GM12872 (cell line): ENCODE results near the gene UGP2.

Source experiments
- TF ChIP-seq, protein P1 (sequence below): IDR thresholded peaks from 3 replicates; pipeline ENCODE4 v1.5.1; 2011; ENCODE audit warnings: low read depth, mild to moderate bottlenecking, low read length, moderate library complexity; ENCODE audit not compliant: insufficient read depth

UGP2 gene

DNA sequence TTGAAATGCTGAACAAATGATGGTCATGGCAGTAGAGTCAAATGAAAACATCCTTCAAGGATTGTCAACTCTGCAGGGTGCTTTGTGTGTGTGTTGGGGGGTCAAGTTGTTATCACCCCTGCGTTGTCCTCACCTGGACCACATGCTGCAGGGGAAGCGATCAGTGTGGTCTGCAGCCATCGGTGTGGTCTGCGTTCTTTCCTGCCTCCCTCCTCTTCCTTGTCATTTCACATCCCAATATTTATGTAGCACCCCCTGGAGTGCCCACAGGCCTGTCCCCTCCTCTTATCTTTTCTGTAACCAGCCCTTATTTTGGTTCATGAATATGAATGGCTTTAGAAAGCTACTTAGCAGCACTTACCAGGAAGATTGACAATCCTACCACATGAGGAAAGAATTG, 38.9 kb downstream of the UGP2 start:
- TF ChIP-seq, protein P1, sequence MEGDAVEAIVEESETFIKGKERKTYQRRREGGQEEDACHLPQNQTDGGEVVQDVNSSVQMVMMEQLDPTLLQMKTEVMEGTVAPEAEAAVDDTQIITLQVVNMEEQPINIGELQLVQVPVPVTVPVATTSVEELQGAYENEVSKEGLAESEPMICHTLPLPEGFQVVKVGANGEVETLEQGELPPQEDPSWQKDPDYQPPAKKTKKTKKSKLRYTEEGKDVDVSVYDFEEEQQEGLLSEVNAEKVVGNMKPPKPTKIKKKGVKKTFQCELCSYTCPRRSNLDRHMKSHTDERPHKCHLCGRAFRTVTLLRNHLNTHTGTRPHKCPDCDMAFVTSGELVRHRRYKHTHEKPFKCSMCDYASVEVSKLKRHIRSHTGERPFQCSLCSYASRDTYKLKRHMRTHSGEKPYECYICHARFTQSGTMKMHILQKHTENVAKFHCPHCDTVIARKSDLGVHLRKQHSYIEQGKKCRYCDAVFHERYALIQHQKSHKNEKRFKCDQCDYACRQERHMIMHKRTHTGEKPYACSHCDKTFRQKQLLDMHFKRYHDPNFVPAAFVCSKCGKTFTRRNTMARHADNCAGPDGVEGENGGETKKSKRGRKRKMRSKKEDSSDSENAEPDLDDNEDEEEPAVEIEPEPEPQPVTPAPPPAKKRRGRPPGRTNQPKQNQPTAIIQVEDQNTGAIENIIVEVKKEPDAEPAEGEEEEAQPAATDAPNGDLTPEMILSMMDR, result no peak

DNA sequence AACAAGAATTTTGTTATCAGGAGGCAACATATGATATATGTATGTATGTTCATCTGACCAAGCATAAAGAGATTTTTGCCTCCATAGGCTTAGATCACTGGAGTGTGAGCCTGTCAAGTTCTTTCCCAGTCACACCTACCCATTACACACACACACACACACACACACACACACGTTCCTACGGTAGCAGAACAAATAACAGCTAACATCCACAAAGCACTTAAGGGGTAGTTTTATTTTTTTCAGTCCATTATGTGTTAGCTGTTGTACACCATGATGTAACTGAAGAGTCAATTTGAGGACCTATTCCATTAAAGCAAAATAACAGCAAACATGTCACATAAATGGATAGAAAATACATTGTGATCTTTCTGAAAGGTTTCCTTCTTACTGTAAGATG, 39.5 kb downstream of the UGP2 start:
- TF ChIP-seq, protein P1, result no peak

DNA sequence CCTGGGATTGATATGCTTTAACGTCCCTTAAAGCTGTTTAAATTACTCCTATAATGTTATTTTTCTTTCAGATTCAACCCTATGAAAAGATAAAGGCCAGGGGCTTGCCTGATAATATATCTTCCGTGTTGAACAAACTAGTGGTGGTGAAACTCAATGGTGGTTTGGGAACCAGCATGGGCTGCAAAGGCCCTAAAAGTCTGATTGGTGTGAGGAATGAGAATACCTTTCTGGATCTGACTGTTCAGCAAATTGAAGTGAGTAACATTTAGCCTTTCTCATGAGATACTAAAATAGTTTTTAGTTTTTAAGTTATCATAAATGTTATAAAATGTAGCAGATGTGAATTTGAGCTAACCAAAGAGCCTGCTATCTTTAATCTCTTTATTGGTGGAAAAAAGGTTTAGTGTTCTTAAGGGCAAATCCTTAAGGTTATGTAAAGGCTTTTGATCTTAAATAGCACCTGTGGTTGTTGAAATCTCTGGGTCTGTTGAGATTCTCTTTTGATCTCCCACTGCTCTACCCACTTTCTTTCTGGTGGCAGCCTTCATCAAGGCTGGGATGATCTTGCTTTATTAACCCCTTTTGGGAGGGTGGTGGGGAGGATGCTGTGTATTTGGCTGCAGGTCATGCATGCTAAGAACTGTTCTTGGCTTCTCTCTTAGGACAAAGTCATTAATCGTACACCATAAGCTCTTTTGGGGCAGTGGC, 40.9 kb downstream of the UGP2 start:
- TF ChIP-seq, protein P1, result no peak

DNA sequence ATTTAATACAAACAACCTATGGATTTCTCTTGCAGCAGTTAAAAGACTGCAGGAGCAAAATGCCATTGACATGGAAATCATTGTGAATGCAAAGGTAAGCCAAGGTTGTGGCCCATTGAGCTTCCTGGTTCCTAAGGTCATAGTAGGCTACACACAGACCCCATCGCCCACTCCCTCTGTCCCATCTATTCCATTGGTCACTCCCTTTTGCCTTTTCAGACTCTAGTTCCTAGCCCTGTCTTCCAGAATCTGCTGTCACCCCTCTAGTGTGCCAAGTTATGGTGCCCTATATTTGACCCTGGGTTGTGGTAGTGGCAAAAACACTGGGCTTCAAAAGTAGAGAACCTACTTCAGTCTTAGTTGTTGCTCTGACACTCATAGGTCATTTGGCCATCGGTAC, 44.7 kb downstream of the UGP2 start:
- TF ChIP-seq, protein P1, result no peak

DNA sequence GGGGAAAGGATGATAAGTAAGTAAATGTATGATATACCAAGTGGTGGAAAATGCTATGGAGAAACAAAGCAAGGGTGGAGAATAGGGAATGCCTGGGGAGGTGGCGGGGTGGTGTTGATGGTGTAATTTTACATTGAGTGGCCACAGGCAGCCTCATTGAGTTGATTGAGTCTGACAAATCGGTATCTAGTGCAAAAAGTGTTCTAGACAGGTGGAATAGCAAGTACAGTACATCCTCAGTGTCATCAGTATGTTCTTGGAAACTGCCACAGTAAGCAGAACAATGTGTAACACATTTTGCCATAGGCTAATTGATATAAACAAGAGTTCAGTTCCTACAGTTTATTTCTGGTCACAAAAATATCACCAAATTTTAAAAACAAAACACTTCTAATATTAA, 46.4 kb downstream of the UGP2 start:
- TF ChIP-seq, protein P1, result no peak

DNA sequence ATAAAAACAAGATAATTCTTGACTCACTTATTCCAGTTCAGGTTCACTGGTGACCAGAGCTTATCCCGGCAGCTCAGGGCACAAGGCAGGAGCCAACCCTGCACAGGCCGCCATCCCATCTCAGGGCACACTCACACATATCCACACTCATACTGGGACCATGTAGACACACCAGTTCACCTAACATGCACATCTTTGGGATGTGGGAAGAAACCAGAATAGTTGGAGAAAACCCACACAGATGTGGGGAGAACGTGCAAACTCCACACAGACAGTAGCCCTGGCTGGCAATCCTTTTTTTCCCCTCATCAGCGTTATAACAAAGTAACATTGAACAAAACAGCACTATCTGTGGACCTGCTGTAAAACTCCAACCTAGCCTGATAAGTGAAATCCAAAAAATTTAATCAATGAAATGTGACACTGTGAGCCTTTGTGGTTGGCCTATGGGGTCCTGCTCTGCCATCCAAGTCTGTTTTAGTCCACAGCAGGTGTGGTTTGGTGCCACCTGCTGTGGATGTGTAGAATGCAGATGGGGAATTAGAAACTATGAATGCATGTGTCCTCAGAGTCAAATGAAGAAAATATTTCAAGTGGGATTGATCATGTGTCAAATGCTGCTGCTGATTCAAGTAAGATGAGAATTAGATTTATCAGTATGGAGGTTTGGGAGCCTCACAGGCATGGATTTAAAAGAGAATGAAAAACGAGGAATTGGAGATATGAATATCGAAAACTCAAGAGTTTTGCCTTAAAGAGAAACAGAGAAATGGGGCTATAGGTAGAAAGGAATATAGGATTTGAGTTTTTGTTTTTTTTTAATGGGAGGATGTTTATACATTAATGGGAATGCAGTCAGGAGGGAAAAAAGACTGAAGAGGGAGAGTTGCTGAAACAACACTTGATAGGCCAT, 47.0 kb downstream of the UGP2 start:
- TF ChIP-seq, protein P1, result peak; percentile 73

DNA sequence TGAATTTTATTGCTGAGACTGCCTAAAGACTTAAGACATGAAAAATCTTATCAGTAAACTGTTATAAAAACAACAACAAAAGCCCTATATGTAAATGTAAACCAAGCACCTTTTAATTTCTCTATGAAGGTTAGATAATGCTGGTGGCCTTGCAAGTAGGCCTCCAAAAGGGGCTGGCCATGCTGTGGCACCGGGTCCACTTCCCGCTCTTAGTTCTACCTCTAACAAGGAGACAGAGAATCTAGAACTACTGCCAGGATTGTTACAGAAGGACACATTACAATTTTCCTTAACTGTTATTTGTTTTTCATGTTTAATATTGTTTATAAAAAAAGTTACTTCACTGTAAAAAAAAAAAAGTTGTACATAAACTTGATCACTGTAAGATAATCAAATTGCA, 49.0 kb downstream of the UGP2 start:
- TF ChIP-seq, protein P1, result no peak
